NCI-H2196 (cell line): Measurements from ENCODE around the gene KLF2.
"Not testable (repeated sequence)": the region's sequence is repeated elsewhere in the genome, so short reads cannot be mapped to it uniquely, and the experiment has no call there.

Source experiments
- DNase-seq: peaks from one replicate; lab custom pipeline; 2025; ENCODE audit not compliant: unreplicated experiment; lab: John Stamatoyannopoulos, UW

Gene KLF2

GRCh38 chr19:16336571-16336970 is 11.9 kb downstream of the KLF2 start:
- no peak for DNase-seq

GRCh38 chr19:16337809-16338469 is 13.3 kb downstream of the KLF2 start:
- DNase-seq = no peak

- no peak for DNase-seq
Measured at GRCh38 chr19:16338470-16339360, 14.1 kb downstream of the KLF2 start.

GRCh38 chr19:16339361-16339725 is 14.7 kb downstream of the KLF2 start:
- DNase-seq = no peak

- DNase-seq = no peak
Measured at GRCh38 chr19:16340092-16340491, 15.5 kb downstream of the KLF2 start.

GRCh38 chr19:16340654-16341053 is 16.0 kb downstream of the KLF2 start:
- no peak for DNase-seq

- DNase-seq = peak; percentile 30
Measured at GRCh38 chr19:16342002-16342715, 17.5 kb downstream of the KLF2 start.

- no peak for DNase-seq
Measured at GRCh38 chr19:16343156-16343555, 18.5 kb downstream of the KLF2 start.

- no peak for DNase-seq
Measured at GRCh38 chr19:16345457-16345856, 20.8 kb downstream of the KLF2 start.

GRCh38 chr19:16347099-16347498 is 22.5 kb downstream of the KLF2 start:
- DNase-seq = not testable (repeated sequence)

- DNase-seq = no peak
Measured at GRCh38 chr19:16347706-16348105, 23.1 kb downstream of the KLF2 start.

GRCh38 chr19:16349551-16350152 is 25.0 kb downstream of the KLF2 start:
- DNase-seq = no peak

- no peak for DNase-seq
Measured at GRCh38 chr19:16351133-16351809, 26.6 kb downstream of the KLF2 start.

GRCh38 chr19:16355293-16356043 is 30.8 kb downstream of the KLF2 start:
- DNase-seq = no peak

GRCh38 chr19:16358456-16358855 is 33.8 kb downstream of the KLF2 start:
- no peak for DNase-seq

GRCh38 chr19:16359074-16359473 is 34.4 kb downstream of the KLF2 start:
- DNase-seq = no peak

- DNase-seq = no peak
Measured at GRCh38 chr19:16359964-16360363, 35.3 kb downstream of the KLF2 start.

GRCh38 chr19:16360738-16361137 is 36.1 kb downstream of the KLF2 start:
- no peak for DNase-seq

- DNase-seq = no peak
Measured at GRCh38 chr19:16361254-16361653, 36.6 kb downstream of the KLF2 start.

- no peak for DNase-seq
Measured at GRCh38 chr19:16361926-16362325, 37.3 kb downstream of the KLF2 start.
